K562 (cell line): ENCODE results near the gene NAA10. TPM values are rescaled to one million over a fixed set of nuclear protein-coding genes. Genes with fewer than 3 reads are reported as not detected.
A peak's percentile ranks its signal among the peaks of the same experiment; 100 is the strongest.

Source experiments
- ATAC-seq: fragments of 200-7000 bp; cut with Tn5 transposase; 3 replicates; pipeline ENCODE4 v1.9.1; 2020; ENCODE audit warnings: moderate library complexity
- BruUV-seq: library from RNA; stranded (reverse); fragments of 400-500 nt; replicated peaks from 2 replicates; lab custom pipeline; 2021; lab: Mats Ljungman, UMichigan
- CTCF ChIA-PET: fragments of 300-600 bp; formaldehyde crosslinking; extraction: SDS; loops from one replicate; lab custom pipeline; 2021; ENCODE audit warnings: low intra/inter-chr PET ratio; lab: Yijun Ruan, JAX
- POLR2A ChIA-PET: fragments of 300-600, 350-650 bp; sonication (Branson Sonifier 250); formaldehyde crosslinking; extraction: SDS; loops from one replicate; lab custom pipeline; 2021; ENCODE audit warnings: antibody characterized with exemption, inconsistent platforms; lab: Yijun Ruan, JAX
- DNase-seq, 4 experiments: peaks; one replicate each; pipeline versions ENCODE4 v3.0.0 to v3.0.0-alpha.2; 2011 to 2018; ENCODE audit warnings: low spot score in 3 of 4, mixed read lengths in 3 of 4; ENCODE audit errors: extremely low read depth in 1 of 4
- FAIRE-seq: peaks from 2 replicates; lab custom pipeline; 2011; peaks lifted over from hg19 to GRCh38; lab: Jason Lieb, UNC
- H2AFZ ChIP-seq: 2 replicates; pipeline ENCODE4 v1.6.0; 2011; ENCODE audit warnings: low read depth, low read length, control low read depth, inconsistent platforms
- H3K27ac ChIP-seq: fragments of 200-600 bp; 3 replicates; pipeline ENCODE4 v1.8.0; 2011; ENCODE audit warnings: low read depth, mild to moderate bottlenecking, control low read depth, inconsistent platforms, low read length, moderate library complexity, mixed read lengths; ENCODE audit errors: extremely low read depth
- H3K27me3 ChIP-seq, 2 experiments: fragments of 300-600 bp in 1 of 2; 2 replicates in 1 of 2; 3 replicates in 1 of 2; pipeline versions ENCODE4 v1.6.0 to v1.8.0; 2011; ENCODE audit warnings: inconsistent platforms in 2 of 2, low read length in 2 of 2, mild to moderate bottlenecking in 1 of 2, mixed read lengths in 1 of 2, moderate library complexity in 1 of 2; ENCODE audit not compliant: control insufficient read depth in 2 of 2, insufficient read depth in 2 of 2
- H3K36me3 ChIP-seq: fragments of 300-600 bp; 3 replicates; pipeline ENCODE4 v1.8.0; 2011; ENCODE audit warnings: mild to moderate bottlenecking, low read length, inconsistent platforms; ENCODE audit not compliant: control insufficient read depth, insufficient read depth
- H3K4me1 ChIP-seq, 2 experiments: fragments of 200-600 bp in 1 of 2; replicated peaks in 1 of 2; 2 replicates in 1 of 2; 3 replicates in 1 of 2; pipeline versions ENCODE4 v1.5.1 to v1.8.0; 2011; ENCODE audit warnings: inconsistent platforms in 2 of 2, low read length in 2 of 2, mild to moderate bottlenecking in 1 of 2, mixed read lengths in 1 of 2, moderate library complexity in 1 of 2; ENCODE audit not compliant: control insufficient read depth in 2 of 2, insufficient read depth in 2 of 2
- H3K4me2 ChIP-seq: 2 replicates; pipeline ENCODE4 v1.6.1; 2011; ENCODE audit warnings: low read length, control low read depth, inconsistent platforms, mixed read lengths; ENCODE audit not compliant: insufficient read depth
- H3K4me3 ChIP-seq: fragments of 200-600 bp; sonication (generic), shearing (Covaris generic); 2 replicates; pipeline ENCODE4 v1.5.1; 2016; ENCODE audit warnings: control low read depth, inconsistent platforms
- H3K79me2 ChIP-seq: fragments of 200-600 bp; 3 replicates; pipeline ENCODE4 v1.8.0; 2011; ENCODE audit warnings: low read length, inconsistent platforms; ENCODE audit not compliant: control insufficient read depth, insufficient read depth
- H3K9ac ChIP-seq, 2 experiments: 2 replicates each; pipeline versions ENCODE4 v1.6.0 to v1.6.1; 2011; ENCODE audit warnings: low read depth in 2 of 2, low read length in 2 of 2, control low read depth in 1 of 2, inconsistent platforms in 1 of 2, mild to moderate bottlenecking in 1 of 2, mixed read lengths in 1 of 2; ENCODE audit not compliant: insufficient read depth in 1 of 2
- H3K9me1 ChIP-seq: one replicate; pipeline ENCODE4 v1.6.0; 2011; ENCODE audit warnings: inconsistent platforms, mild to moderate bottlenecking, low read length, moderate library complexity; ENCODE audit not compliant: control insufficient read depth, insufficient read depth
- H3K9me3 ChIP-seq: replicated peaks from 2 replicates; pipeline ENCODE4 v1.5.1; 2011; ENCODE audit warnings: low read depth, low read length, inconsistent platforms; ENCODE audit not compliant: control insufficient read depth, insufficient read depth
- H4K20me1 ChIP-seq: replicated peaks from 2 replicates; pipeline ENCODE4 v1.6.1; 2011; ENCODE audit warnings: low read length, inconsistent platforms, mixed read lengths; ENCODE audit not compliant: control insufficient read depth, insufficient read depth
- BCOR ChIP-seq: fragments of 450-650 bp; IDR thresholded peaks from 2 replicates; pipeline ENCODE4 v1.6.1; 2016
- CTCFL ChIP-seq: IDR thresholded peaks from 2 replicates; pipeline ENCODE4 v1.6.1; 2011; ENCODE audit warnings: borderline replicate concordance, low read depth, mild to moderate bottlenecking, moderate library complexity, low read length; ENCODE audit not compliant: insufficient read depth, poor library complexity, severe bottlenecking
- FOXK1 ChIP-seq: sonication (generic); formaldehyde crosslinking; IDR thresholded peaks from 2 replicates; pipeline ENCODE4 v1.8.0; 2022; ENCODE audit warnings: missing genetic modification reagents, mild to moderate bottlenecking, borderline replicate concordance
- FUS ChIP-seq: fragments of 200-400 bp; formaldehyde crosslinking; optimal IDR thresholded peaks from 2 replicates; pipeline ENCODE3; 2017; ENCODE audit warnings: low read depth, low read length
- GTF2F1 ChIP-seq: IDR thresholded peaks from 2 replicates; pipeline ENCODE4 v1.6.1; 2011; ENCODE audit warnings: low read depth, low read length, improper control_type of control experiment
- HMG20A ChIP-seq: fragments of 450-650 bp; formaldehyde crosslinking; conservative IDR thresholded peaks from 2 replicates; pipeline ENCODE4 v1.4.0; 2020; ENCODE audit warnings: mild to moderate bottlenecking, mixed read lengths
- HNRNPLL ChIP-seq: fragments of 200-400 bp; formaldehyde crosslinking; IDR thresholded peaks from 2 replicates; pipeline ENCODE4 v1.6.1; 2017; ENCODE audit warnings: low read length, low read depth, mild to moderate bottlenecking; ENCODE audit not compliant: poor library complexity, severe bottlenecking
- KAT7 ChIP-seq: sonication (generic); formaldehyde crosslinking; IDR thresholded peaks from 2 replicates; pipeline ENCODE4 v1.8.0; 2022; ENCODE audit warnings: missing genetic modification reagents, mild to moderate bottlenecking, borderline replicate concordance
- MTA1 ChIP-seq: fragments of 450-650 bp; IDR thresholded peaks from 2 replicates; pipeline ENCODE4 v1.6.1; 2017; ENCODE audit warnings: borderline replicate concordance
- POLR2AphosphoS5 ChIP-seq: IDR thresholded peaks from 2 replicates; pipeline ENCODE4 v1.6.1; 2011; ENCODE audit warnings: mild to moderate bottlenecking, low read depth, low read length, moderate library complexity; ENCODE audit not compliant: control insufficient read depth, insufficient read depth
- PTBP1 ChIP-seq: fragments of 200-400 bp; formaldehyde crosslinking; IDR thresholded peaks from 2 replicates; pipeline ENCODE4 v1.6.1; 2017; ENCODE audit warnings: low read depth, low read length
- RAD21 ChIP-seq, 2 experiments: fragments of 250-450 bp in 1 of 2; fragments of 450-650 bp in 1 of 2; sonication (Bioruptor Pico) in 1 of 2; formaldehyde crosslinking in 1 of 2; IDR thresholded peaks in 1 of 2; conservative IDR thresholded peaks in 1 of 2; 2 replicates each; pipeline versions ENCODE4 v1.4.0 to v1.8.0; 2020 to 2022; ENCODE audit warnings: mild to moderate bottlenecking in 2 of 2, moderate library complexity in 1 of 2
- ZFX ChIP-seq: sonication (generic); formaldehyde crosslinking; IDR thresholded peaks from 2 replicates; pipeline ENCODE4 v1.8.0; 2022; ENCODE audit warnings: mild to moderate bottlenecking, missing genetic modification reagents, moderate library complexity
- ZNF263 ChIP-seq: sonication (generic); formaldehyde crosslinking; IDR thresholded peaks from 2 replicates; pipeline ENCODE4 v1.8.0; 2022; ENCODE audit warnings: mild to moderate bottlenecking, missing genetic modification reagents, borderline replicate concordance
- ZNF3 ChIP-seq: fragments of 250-450 bp; sonication (Bioruptor Pico); IDR thresholded peaks from 2 replicates; pipeline ENCODE4 v1.5.0; 2021; ENCODE audit warnings: mild to moderate bottlenecking, moderate library complexity
- WGBS: fragments of 100-300 bp; shearing (Covaris generic); methylation state at CpG from one replicate; pipeline ENCODE4 v1.1.6; 2016; ENCODE audit warnings: low coverage, mixed read lengths; ENCODE audit not compliant: insufficient coverage; ENCODE audit errors: missing lambda C conversion rate; 5-methylcytosine and 5-hydroxymethylcytosine counted together
- in situ Hi-C: fragments of 300-500 bp; cut with MboI; formaldehyde crosslinking; loops from 4 replicates; pipeline ENCODE4 v1.15.0; 2018; ENCODE audit warnings: inconsistent platforms, mixed read lengths
- intact Hi-C: fragments of 100-400 bp; cut with micrococcal nuclease; formaldehyde crosslinking; loops from 2 replicates; pipeline ENCODE4 v1.14.2; 2022
- polyA plus RNA-seq, 8 experiments: library from polyadenylated mRNA; depleted of rRNA in 4 of 8; stranded (reverse) in 5 of 8; unstranded in 3 of 8; fragments of >200 nt; fragmentation: Nextera tagmentation in 2 of 8; fragmentation: Illumina TruSeq in 1 of 8; extraction: Ambion mirVana in 2 of 8; extraction: Trizol in 1 of 8; gene quantifications; 2 replicates each; pipeline versions ENCODE4 v1.2.1 to v1.2.3, GENCODE V29; 2011 to 2014; ENCODE audit warnings: inconsistent platforms in 1 of 8, missing spikeins in 1 of 8
- total RNA-seq, 7 experiments: library from RNA; depleted of rRNA in 6 of 7; stranded (reverse); fragments of >200 nt in 6 of 7; fragmentation: Illumina TruSeq in 2 of 7; extraction: Trizol in 2 of 7; gene quantifications; 2 replicates each; pipeline versions ENCODE4 v1.2.1 to v1.2.3, GENCODE V29; 2011 to 2021; ENCODE audit warnings: low replicate concordance in 1 of 7
- TF ChIP-seq, protein P1 (sequence below): fragments of 250-450 bp; sonication (Bioruptor Pico); IDR thresholded peaks from 2 replicates; pipeline ENCODE4 v1.4.0; 2020
- TF ChIP-seq, protein P2 (sequence below): fragments of 250-450 bp; sonication (Bioruptor Pico); IDR thresholded peaks from 2 replicates; pipeline ENCODE4 v1.9.0; 2021; ENCODE audit warnings: mild to moderate bottlenecking

NAA10 gene
- total and polyA plus RNA-seq, 9 of the 15 experiments (the other 6 are each of a cell fraction or from before 2014, with no cell fraction given), result 11.1 to 250 (median 134) TPM

GRCh38 chrX:153947009-153947769 is 12.4 kb upstream of the NAA10 start:
- intact Hi-C loops (loop anchor here (1.0 to 2.0 kb wide), 3 partner anchors 19 to 182 kb away; partner anchors contain the start of gene PLXNB3), in situ Hi-C loops (no loop called here)
- peaks cover 51% of the 10 kb centered on the region; the same call in 2 of the 3 replicates for H3K36me3 ChIP-seq
- ChIA-PET POLR2A (interaction anchor here (0.7 to 2.6 kb wide), 11 partner anchors 9 to 1006 kb away, joined by 3 to 17 read pairs (median 5); partner anchors contain the start of genes NAA10 and TMEM187), CTCF (interaction anchor here (0.7 to 1.4 kb wide), 6 partner anchors 23 to 1005 kb away, joined by 3 to 7 read pairs (median 6); partner anchors contain the start of gene PLXNB3)
- no peak overlapping the region for H3K4me3 ChIP-seq
- H3K9me3 ChIP-seq, result no peaks in the 10 kb centered on the region
- ATAC-seq (peak; percentile 92), DNase-seq (peak; percentile 62 to 90 (median 72)), FAIRE-seq (peak; percentile 97)
- H3K4me1 ChIP-seq, result peaks cover 8 to 80% of the 10 kb centered on the region in 2 experiments; a peak in 4 of 5 replicates
- WGBS, result 24% methylated on average over 18 of the region's 19 CpGs
- no peaks in the 10 kb centered on the region for H3K9me1 ChIP-seq
- H4K20me1 ChIP-seq, result no peaks in the 10 kb centered on the region
- H3K27ac ChIP-seq, result peak overlapping the region; percentile 53; the same call in 2 of the 3 replicates
- no peaks in the 10 kb centered on the region for H3K27me3 ChIP-seq
- H3K9ac ChIP-seq, result peak overlapping the region in 1 of 2 experiments; percentile 75; a peak in 2 of 4 replicates
- peaks cover 7% of the 10 kb centered on the region; the same call in 2 of the 3 replicates for H3K79me2 ChIP-seq
- H3K4me2 ChIP-seq, result no peak overlapping the region
- BruUV-seq, result no TSS peak
- H2AFZ ChIP-seq, result no peak overlapping the region
- no peak for TF ChIP-seq MTA1
- TF ChIP-seq ZNF3 (CRISPR knock-in tag), result no peak
- TF ChIP-seq PTBP1, result no peak
- TF ChIP-seq GTF2F1, result no peak
- TF ChIP-seq, protein P1, sequence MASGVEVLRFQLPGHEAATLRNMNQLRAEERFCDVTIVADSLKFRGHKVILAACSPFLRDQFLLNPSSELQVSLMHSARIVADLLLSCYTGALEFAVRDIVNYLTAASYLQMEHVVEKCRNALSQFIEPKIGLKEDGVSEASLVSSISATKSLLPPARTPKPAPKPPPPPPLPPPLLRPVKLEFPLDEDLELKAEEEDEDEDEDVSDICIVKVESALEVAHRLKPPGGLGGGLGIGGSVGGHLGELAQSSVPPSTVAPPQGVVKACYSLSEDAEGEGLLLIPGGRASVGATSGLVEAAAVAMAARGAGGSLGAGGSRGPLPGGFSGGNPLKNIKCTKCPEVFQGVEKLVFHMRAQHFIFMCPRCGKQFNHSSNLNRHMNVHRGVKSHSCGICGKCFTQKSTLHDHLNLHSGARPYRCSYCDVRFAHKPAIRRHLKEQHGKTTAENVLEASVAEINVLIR (CRISPR knock-in tag), result no peak
- TF ChIP-seq ZFX, result peak; percentile 65
- TF ChIP-seq, protein P2, sequence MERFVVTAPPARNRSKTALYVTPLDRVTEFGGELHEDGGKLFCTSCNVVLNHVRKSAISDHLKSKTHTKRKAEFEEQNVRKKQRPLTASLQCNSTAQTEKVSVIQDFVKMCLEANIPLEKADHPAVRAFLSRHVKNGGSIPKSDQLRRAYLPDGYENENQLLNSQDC, result no peak
- no peak for TF ChIP-seq BCOR
- no peak for TF ChIP-seq FUS
- no peak for TF ChIP-seq HNRNPLL
- no peak for TF ChIP-seq ZNF263 (CRISPR knock-in tag)
- TF ChIP-seq FOXK1 (CRISPR knock-in tag), result no peak
- no peak for TF ChIP-seq KAT7 (CRISPR knock-in tag)
- peak; percentile 73; the same call in 1 of the 2 replicates for TF ChIP-seq POLR2AphosphoS5
- TF ChIP-seq CTCFL, result peak; percentile 45
- no peak for TF ChIP-seq HMG20A (CRISPR knock-in tag)
- TF ChIP-seq RAD21 (CRISPR knock-in tag; conservative IDR thresholded peaks at IDR 0.05 in 1 of 2, IDR thresholded peaks at IDR 0.05 in 1 of 2), result peak; percentile 74
